Measurements from ENCODE around the gene ANKRD44.

DNA sequence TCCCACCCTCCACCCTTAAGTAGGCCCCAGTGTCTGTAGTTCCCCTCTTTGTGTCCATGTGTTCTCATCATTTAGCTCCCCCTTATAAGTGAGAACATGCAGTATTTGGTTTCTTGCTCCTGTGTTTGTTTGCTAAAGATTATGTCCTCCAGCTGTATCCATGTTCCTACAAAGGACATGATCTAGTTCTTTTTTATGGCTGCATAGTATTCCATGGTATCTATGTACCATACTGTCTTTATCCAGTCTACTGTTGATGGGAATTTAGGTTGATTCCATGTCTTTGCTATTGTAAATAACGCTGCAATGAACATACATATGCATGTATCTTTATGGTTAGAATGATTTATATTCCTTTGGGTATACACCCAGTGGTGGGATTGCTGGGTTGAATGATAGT is 233.9 kb downstream of the ANKRD44 start:
- TF ChIP-seq, protein P1, sequence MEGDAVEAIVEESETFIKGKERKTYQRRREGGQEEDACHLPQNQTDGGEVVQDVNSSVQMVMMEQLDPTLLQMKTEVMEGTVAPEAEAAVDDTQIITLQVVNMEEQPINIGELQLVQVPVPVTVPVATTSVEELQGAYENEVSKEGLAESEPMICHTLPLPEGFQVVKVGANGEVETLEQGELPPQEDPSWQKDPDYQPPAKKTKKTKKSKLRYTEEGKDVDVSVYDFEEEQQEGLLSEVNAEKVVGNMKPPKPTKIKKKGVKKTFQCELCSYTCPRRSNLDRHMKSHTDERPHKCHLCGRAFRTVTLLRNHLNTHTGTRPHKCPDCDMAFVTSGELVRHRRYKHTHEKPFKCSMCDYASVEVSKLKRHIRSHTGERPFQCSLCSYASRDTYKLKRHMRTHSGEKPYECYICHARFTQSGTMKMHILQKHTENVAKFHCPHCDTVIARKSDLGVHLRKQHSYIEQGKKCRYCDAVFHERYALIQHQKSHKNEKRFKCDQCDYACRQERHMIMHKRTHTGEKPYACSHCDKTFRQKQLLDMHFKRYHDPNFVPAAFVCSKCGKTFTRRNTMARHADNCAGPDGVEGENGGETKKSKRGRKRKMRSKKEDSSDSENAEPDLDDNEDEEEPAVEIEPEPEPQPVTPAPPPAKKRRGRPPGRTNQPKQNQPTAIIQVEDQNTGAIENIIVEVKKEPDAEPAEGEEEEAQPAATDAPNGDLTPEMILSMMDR (IDR thresholded peaks at IDR 0.05): no peak
- no peak for TF ChIP-seq POLR2A (IDR thresholded peaks at IDR 0.05)
